NCI-H526 (cell line): ENCODE data around the gene TFCP2L1.

Source experiments
- DNase-seq, 2 experiments: peaks; one replicate each; lab custom pipeline; 2025; lab: John Stamatoyannopoulos, UW

Gene TFCP2L1

GRCh38 chr2:121219866-121220265 is 65.1 kb downstream of the TFCP2L1 start:
- DNase-seq = no peak

- no peak for DNase-seq
These were observed 66.5 kb downstream of the TFCP2L1 start for GRCh38 chr2:121218386-121218938.

GRCh38 chr2:121217627-121218026 is 67.4 kb downstream of the TFCP2L1 start:
- no peak for DNase-seq

- no peak for DNase-seq
These were observed 70.7 kb downstream of the TFCP2L1 start for GRCh38 chr2:121214296-121214695.

- DNase-seq = no peak
These were observed 71.6 kb downstream of the TFCP2L1 start for GRCh38 chr2:121213386-121213785.

- DNase-seq = no peak
These were observed 72.2 kb downstream of the TFCP2L1 start for GRCh38 chr2:121212661-121213325.

- DNase-seq = no peak
These were observed 73.3 kb downstream of the TFCP2L1 start for GRCh38 chr2:121211689-121212151.

- DNase-seq = no peak
These were observed 73.8 kb downstream of the TFCP2L1 start for GRCh38 chr2:121211251-121211650.

- no peak for DNase-seq
These were observed 74.3 kb downstream of the TFCP2L1 start for GRCh38 chr2:121210691-121211090.

- DNase-seq = no peak
These were observed 75.9 kb downstream of the TFCP2L1 start for GRCh38 chr2:121209014-121209610.

GRCh38 chr2:121207494-121207893 is 77.5 kb downstream of the TFCP2L1 start:
- DNase-seq = no peak

GRCh38 chr2:121205321-121205942 is 79.6 kb downstream of the TFCP2L1 start:
- no peak for DNase-seq

- no peak for DNase-seq
These were observed 81.3 kb downstream of the TFCP2L1 start for GRCh38 chr2:121203591-121204249.

GRCh38 chr2:121202541-121203310 is 82.3 kb downstream of the TFCP2L1 start:
- DNase-seq = no peak

- no peak for DNase-seq
These were observed 83.2 kb downstream of the TFCP2L1 start for GRCh38 chr2:121201796-121202195.

- DNase-seq = no peak
These were observed 84.3 kb downstream of the TFCP2L1 start for GRCh38 chr2:121200419-121201315.

- DNase-seq = no peak
These were observed 85.0 kb downstream of the TFCP2L1 start for GRCh38 chr2:121200011-121200347.

GRCh38 chr2:121199281-121200010 is 85.6 kb downstream of the TFCP2L1 start:
- DNase-seq = no peak

GRCh38 chr2:121197369-121198091 is 87.5 kb downstream of the TFCP2L1 start:
- no peak for DNase-seq

GRCh38 chr2:121196849-121197155 is 88.2 kb downstream of the TFCP2L1 start:
- DNase-seq = no peak
